HG03432 (cell line): ENCODE results near the gene RBM23.
"Not testable (repeated sequence)": the region's sequence is repeated elsewhere in the genome, so short reads cannot be mapped to it uniquely, and the experiment has no call there.

ENCODE experiments used
- ATAC-seq: cut with Tn5 transposase; IDR thresholded peaks from one replicate; pipeline ENCODE4 v1.9.1; 2021; ENCODE audit warnings: mild to moderate bottlenecking, moderate library complexity; ENCODE audit not compliant: unreplicated experiment

The RBM23 gene

DNA sequence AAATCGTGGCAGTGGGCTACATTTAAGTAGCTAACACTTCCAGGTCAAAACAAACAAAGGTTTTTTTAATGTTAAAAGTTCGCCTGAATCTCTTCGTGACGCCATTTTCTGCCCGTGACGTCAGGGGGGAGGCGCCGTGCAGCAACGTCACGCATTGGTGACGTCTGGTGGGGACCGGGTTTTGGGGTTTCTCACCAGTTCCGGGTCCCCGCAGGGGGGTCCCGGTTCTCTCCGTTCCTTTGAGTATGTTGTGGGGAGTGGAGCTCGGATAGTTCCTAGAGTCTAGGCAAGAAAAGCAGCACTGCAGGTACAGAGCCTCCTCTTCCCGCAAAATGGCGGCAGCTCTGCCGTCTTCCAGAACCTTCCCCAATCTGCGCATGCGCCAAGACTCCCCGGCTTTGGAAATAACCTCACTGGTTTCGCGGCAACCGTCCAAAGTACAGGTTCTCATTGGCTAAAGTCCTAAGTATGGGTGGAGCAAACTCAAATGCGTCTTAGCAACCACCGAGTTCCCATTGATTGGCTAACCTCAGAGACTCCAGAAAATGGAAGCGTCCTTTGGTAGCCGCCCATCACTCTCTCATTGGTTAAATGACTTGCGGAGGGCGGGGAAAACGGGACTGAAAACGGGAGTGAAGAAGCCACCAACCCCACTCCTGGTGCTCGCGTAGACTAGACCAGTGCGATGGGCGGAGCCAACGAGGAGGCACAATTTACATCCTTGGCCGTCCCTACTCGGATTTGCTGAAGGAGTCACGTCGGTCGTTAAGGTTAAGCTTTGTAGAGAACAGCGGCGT is at the start of gene RBM23:
Gene RBM23 (minus strand): TSS at position 346 of the 797 bp plus-strand sequence.
- peak; percentile 94 for ATAC-seq

DNA sequence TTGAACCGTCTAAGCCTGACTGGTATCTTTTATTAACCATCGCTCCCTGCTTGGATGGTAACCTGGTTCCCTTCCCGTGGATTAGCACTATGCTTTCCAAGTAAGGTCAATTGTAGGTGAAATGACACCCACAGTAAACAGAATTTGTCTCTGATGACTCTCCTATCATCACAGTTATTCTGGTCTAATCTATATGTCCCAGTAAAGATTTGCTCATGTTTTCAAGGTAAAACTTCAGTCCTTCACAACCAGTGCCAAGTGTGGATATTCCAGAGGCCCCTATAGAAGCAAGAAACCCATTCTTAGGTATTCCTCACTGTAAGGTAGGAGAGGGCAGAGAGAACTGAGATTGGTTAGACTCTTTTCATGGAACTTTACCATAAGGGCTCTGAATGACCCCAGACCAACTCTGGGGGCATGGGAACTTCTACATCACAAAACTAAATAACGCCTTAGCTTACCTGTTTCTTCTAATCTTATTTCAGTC is 47.9 kb upstream of the RBM23 start:
- ATAC-seq, result no peak

GRCh38 chr14:22965916-22966782 is 47.2 kb upstream of the RBM23 start:
- ATAC-seq, result not testable (repeated sequence)

- no peak for ATAC-seq
These were observed 43.2 kb upstream of the RBM23 start for GRCh38 chr14:22962061-22962676.

DNA sequence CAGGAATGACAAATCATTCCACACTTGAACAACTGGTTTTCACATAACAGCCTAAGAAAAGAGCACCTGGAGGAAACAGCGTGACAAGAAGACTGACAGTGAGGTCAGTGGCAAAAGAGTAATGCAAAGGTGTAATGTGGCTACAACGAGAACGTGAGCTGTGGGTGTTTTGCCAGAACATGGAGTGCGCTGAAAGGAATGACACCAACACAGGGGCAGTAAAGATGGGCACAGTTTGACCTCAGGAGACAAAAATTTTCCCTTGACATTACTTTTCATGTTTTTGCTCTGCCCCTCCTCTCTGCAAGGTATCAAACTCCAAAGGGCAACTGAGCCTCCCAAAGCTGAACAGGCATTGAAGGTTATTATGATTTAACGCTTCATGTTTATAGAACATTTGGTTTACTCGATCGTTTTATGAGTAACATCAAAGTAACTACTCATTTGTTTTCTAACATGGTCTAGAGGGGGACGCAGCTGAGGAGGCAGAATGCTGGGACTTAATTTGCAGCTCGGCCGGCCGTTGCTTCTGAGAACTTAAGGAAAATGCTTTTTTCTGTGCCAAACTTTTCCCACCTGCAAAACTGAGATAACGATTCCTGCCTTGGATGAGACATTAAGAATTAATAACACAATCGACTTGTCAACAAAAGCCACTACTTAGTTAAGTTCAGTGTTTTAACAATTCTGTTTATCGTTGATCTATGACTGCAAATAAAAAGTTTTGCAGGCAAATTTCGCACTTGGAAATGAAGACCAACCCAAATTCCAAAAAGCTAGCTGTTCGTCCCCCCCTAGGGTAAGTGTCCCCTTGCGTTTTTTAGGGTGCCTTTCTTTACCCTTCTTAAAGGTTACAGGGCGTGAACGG is 37.0 kb upstream of the RBM23 start:
- ATAC-seq, result no peak

- no peak for ATAC-seq
These were observed 33.5 kb upstream of the RBM23 start for GRCh38 chr14:22952418-22952817.

GRCh38 chr14:22951795-22952194 is 32.8 kb upstream of the RBM23 start:
- not testable (repeated sequence) for ATAC-seq

DNA sequence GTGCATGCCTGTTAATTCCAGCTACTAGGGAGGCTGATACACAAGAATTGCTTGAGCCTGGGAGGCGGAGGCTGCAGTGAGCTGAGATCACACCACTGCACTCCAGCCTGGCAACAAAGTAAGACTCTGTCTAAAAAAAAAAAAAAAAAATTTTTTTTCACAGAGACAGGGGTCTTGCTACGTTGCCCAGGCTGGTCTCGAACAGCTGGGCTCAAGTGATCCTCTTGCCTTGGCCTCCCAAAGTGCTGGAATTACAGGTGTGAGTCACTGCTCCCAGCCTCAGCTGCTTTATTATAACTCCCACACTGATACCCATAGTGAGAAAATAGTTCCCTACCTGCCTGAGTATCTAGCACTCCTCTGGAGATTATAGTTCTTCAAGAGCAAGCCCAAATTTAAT is 26.7 kb upstream of the RBM23 start:
- ATAC-seq, result no peak

- ATAC-seq, result no peak
These were observed 20.7 kb upstream of the RBM23 start for GRCh38 chr14:22939684-22940083.

DNA sequence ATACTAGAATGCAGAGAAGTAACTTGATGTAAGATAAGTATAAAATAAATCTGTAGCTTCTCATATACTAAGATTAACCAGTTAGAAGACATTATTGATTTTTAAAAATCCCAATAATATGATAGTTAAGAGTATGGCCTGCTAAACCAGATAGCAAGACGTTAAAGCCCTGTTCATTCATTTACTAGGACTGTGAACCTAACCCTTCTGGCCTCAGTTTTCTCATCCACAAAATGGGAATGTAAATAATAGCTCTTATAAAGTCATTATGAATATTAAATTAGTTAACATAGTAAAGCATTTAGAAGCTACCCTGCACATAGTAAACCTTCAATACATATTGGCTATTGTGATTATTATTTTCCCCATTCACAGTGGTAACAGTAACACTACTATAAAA is 16.2 kb upstream of the RBM23 start:
- no peak for ATAC-seq

DNA sequence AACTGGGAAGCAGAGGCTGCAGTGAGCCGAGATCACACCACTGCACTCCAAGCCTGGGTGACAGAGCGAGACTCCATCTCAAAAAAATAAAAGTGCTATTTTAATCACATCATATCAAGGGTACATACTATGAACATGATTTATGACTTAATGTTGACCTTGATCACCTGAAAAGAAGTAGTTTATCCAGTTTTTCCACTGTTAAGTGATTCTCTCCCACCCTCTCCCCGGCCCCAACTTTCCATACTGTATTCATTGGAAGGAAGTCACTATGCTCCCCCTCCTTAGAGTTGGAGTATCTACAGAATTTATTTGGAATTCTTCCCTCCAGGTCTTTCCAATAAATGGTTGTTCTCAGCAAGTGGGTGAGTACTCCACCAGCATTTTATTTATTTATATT is 13.2 kb upstream of the RBM23 start:
- ATAC-seq, result no peak

GRCh38 chr14:22929961-22930364 is 11.0 kb upstream of the RBM23 start:
- no peak for ATAC-seq

DNA sequence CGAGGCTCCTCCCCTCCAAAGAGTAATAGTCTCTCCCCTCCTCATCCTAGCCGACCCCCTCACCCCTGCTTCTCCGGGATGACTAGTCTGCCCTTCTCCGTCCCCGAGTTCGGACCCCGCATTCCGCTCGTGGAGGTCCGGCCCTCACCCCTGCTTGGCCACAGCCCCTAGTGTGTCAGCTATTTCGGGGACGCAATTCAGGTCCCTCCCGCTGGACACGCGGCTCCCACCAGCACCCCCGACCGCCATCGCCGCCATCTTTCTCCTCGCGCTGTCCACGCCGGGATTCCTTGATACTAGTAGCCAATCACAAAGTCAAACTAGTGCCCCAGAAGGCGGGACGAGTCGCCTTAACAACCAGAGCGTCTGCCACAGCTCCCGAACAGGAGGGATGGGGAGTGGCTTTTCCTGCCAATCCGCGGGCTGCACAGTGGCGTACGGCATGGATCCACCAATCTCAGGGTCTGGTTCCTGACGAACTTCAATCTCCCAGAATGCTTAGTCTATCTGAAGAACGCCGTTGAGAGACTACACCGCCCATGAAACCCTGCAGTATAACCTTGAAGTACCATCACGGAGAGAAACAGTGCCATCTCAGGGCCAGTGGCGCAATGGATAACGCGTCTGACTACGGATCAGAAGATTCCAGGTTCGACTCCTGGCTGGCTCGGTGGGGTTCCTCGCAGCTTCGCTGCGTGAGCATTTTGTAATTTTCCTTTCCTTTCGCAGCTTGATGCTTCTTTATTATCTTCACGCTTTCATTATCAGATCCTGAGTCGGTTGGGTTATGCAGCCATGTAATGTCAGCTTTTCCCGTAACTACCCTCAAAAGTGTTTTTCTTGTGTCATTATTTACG is 10.4 kb upstream of the RBM23 start, which contains the start of gene PRMT5:
Gene PRMT5 (minus strand): TSS at position 273 of the 857 bp plus-strand sequence. CDS start 15 bp downstream, at position 258.
- ATAC-seq, result peak; percentile 92

DNA sequence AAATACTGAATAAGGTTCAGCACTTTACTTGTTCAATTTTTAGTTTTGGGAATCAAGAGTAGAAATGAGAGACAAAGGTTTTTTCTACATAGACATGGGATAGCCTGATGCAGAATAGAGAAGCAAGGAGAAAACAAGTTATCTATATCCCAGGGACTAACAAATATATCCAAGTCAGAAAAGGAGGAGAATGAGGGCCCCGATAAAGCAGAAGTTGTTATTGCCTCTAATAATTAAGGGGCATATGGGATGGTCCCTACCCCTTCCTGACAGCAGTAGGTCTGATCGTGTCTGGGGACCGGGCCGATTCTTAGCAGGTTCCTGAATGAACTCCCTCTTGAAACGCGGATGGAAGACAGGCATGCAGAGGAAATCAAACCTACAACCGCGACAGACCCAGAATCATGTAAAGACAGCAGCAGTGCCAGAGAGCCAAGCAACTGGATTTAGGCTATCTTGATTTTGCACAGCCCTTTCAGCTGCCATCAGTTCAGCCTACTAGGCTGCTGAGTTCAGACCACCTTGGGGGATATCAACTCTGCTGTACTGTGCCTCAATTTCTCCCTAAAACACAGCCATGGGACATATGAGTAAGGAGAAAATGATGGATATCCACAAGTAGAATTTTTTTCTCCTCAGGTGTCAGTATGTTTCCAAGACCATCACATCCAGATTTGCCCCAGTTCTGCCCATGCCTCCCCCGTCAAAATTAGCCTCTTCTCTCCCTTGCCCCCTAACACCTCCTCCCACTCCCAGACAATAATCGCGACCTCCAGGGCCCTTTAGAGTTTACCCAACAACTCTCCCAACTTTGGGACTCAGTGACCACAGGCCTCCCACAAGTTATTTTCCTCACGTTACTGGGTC is 9.5 kb upstream of the RBM23 start:
- no peak for ATAC-seq

- no peak for ATAC-seq
These were observed 7.4 kb upstream of the RBM23 start for GRCh38 chr14:22926316-22926715.

DNA sequence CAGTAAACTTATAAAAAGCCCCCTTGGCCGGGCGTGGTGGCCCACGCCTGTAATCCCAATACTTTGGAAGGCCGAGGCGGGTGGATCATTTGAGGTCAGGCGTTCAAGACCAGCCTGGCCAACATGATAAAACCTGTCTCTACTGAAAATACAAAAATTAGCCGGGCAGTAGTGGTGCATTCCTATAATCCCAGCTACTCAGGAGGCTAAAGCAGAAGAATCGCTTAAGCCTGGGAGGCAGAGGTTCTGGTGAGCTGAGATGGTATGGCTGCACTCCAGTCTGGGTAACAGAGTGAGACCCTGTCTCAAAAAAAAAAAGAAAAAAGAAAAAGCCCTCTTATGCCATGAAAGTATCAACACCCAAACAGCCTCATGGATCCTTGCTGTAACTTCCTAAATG is 6.6 kb upstream of the RBM23 start:
- no peak for ATAC-seq

GRCh38 chr14:22923746-22924145 is 4.8 kb upstream of the RBM23 start:
- no peak for ATAC-seq

- no peak for ATAC-seq
These were observed 3.3 kb upstream of the RBM23 start for GRCh38 chr14:22922294-22922693.
